ENCODE data around the gene CRISPLD2.

- TF ChIP-seq GATA2 (IDR thresholded peaks at IDR 0.05; ENCODE audit: low read depth, low read length): no peak
- no peak for TF ChIP-seq GATA3 (IDR thresholded peaks at IDR 0.05; ENCODE audit: low read depth, low read length)
Measured at GRCh38 chr16:84815462-84815861, 4.3 kb upstream of the CRISPLD2 start.
